IPS-11a (cell line): ENCODE measurements around the gene ANKS3.

Source experiments
- H3K4me3 ChIP-seq: one replicate; pipeline ENCODE4 v1.5.1; 2013; ENCODE audit warnings: low read depth, low read length, control low read depth

ANKS3 gene

DNA sequence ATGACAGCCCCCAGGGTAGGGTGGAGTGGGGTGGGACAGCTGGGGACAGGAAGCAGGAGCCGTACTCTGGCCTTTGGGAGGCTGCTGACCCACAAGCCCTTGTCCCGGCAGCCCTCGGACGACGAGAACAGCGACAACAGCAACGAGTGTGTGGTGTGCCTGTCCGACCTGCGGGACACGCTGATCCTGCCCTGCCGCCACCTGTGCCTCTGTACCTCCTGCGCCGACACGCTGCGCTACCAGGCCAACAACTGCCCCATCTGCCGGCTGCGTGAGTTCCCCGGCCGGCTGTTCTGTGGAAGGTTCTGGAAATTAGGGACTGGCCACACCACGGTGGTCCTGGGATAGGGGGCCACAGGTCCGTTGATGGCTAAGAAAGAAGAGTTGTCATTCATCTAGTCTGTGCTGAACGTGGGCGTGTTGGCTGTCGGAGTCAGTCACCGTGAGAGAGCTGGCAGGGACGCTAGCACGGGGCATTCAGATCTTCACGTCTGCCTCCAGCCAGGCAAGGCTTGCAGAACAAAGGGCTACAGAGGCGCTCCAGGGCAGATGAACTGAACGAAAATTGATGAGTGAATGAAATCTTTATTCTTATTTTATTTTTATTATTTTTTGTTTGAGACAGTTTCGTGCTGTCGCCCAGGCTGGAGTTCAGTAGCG, 60.6 kb downstream of the ANKS3 start:
- no peak overlapping the region for H3K4me3 ChIP-seq

DNA sequence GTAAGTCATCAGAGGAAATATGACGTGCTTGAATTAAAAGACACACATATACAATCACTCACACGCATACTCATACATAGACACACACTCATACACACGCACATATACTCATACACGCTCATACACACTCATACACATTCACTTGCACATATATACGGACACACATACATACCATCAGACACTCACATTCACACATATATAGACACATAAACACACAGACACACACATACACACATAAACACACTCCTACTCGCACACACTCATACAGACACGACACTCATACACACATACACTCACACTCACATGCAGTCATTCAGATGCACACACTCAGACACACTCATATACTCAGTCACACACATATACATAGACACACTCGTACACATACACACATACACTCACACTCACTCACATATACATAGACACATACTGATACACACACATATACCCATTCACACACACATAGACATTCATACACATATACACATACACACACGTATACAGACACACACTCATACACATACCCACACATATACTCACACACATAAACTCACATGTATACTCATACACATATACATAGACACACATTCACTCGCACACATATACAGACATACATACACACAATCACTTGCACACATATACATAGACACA, 65.6 kb downstream of the ANKS3 start:
- H3K4me3 ChIP-seq: no peak overlapping the region

DNA sequence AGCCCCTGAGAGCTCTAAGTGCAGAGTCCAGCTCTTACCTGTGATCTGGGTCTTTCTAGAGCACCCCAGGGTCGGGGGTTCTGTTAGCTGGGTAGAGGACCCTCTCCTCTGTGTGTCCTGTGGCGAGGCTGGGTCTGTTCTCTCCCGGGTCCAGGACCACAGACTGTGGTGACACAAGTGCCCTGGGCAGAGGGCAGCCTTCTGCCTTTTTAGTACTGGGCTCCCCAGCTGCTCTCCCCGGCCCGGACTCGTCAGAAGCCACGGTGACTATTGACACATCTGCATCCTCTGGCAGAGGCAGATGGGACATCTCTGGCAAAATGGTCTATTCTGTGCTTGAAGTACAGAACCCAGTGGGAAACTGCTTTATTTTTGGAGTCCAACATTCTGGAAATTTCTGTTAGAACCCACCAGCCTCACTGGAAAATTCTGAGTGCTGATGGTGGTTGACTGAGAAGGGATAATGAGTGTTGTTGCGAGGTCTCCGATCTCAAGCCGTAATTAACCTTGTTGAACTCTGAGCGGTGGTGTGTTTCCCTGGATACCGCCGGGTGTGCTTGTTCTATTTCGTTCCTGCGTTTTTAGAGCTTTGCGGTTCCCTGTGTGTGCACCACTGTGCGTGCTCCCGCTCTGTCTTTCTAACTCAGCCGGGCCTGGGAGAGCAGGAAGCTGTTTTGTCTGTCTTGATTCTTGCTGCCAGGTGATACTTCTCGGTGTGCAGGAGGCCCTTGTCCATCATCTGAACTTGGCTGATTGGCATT, 66.7 kb downstream of the ANKS3 start:
- no peak overlapping the region for H3K4me3 ChIP-seq

DNA sequence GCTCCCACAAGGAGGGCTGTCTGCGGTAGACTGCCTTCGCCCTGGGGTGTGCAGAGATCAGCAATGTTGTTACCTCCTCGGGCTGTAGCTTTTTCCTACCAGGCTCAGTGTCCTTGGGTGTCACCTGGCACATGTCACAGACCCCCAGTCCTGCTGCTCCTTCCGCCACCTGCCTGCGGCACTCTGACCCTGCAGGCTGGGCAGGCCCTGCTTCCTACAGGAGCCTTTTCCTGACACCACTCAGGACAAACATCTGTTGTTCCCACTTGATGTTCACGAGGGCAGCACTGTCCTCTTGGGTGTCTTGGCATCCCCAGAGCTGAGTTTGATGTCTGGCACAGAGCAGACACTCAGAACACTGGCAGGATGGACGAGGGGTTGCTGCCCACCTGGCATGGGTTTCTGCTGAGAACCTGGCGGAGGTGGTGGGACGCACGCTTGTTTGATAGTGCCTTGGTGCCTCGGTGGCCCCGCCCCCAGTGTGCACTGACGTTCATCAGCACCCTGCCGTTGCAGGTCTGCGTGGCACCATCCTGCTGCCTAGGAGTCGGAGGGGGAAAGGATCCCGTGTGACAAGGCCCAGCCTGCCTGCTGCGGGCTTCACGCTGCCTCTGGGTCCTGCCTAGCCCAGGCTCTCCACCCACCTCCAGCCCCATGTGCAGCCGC, 67.4 kb downstream of the ANKS3 start:
- no peak overlapping the region for H3K4me3 ChIP-seq

DNA sequence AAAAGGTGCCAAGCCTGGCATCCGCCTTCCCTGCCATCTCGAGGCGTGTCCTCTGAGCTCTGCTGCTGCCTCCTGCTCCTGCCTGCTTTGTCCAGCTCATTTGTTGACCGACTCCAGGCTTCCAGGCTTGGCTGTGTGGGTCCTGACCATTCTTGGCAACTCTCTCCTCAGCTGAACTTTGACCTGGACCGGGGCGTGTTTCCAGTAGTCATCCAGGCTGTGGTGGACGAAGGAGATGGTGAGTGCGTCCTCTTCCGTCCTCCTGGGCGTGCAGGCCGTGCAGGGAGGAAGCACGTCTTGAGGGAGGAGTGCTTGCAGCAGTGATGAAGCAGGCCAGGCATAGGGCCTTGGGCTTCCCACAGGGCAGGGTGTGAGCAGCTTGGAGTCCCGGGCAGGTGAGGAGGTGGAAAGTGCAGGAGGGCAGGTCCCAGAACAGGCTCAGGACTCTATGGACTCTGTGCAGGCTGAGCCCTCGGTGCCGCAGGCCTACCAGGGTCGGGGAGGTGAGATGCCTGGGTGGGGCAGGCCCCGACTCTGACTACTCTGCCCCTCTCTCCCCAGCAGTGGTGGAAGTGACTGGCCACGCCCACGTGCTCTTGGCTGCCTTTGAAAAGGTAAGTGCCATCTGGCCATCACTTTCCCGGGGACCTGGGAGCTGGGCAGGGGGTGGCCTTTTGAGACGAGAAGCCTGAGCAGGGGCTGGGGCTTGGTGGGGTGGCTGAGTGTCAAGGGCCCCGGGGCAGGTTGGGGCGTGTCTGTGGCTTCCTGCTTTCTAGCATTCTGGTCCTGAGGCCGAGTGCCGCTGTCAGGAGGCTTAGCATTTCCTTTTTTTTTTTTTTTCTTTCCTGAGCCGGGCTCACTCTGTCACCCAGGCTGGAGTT, 69.3 kb downstream of the ANKS3 start:
- no peak overlapping the region for H3K4me3 ChIP-seq

DNA sequence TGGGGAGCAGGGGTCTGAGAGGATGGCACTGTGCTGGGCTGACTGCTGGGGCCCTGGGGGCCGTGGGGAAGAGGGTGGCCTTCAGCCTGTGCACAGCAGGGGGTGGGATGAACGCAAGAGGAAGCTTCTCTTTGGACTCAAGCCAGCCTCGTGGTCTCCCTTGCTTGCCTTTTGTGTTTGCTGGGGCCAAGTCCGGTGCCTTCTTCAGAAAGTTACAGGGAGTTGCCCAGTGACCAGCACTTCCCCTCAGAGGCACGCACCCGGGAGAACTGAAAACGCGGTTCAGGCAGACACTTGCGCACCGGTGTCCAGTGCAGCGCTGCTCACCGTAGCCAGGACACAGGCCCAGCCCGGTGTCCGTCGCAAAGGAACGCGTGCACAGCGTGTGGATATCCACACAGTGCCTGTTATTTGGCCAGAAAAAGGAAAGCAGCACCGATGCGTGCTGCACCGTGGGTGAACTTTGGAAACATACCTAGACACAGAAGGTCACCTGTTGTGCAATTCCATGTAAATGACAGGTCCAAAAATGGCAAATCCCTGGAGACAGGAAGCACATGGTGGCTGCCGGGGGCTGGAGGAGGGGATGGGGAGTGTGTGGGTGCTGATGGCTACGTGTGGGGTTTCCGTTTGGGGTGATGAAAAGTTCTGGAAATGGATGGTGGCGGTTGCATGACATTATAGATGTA, 70.2 kb downstream of the ANKS3 start:
- H3K4me3 ChIP-seq: no peak overlapping the region

DNA sequence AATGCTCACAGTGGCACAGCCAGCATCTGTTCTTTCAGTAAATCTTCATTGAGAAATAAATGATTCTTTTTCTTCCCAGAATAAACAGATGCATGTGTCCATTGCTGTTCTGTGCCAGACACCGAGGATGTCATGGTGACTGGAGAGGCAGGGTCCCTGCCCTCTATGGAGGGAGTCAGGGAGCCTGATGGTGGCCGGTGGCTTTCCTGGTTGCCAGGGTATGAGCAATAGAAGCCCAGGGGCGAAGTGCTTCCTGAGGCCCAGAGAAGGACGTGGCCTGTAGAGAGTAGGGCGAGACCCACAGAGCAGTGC, 70.7 kb downstream of the ANKS3 start:
- H3K4me3 ChIP-seq: no peak overlapping the region

DNA sequence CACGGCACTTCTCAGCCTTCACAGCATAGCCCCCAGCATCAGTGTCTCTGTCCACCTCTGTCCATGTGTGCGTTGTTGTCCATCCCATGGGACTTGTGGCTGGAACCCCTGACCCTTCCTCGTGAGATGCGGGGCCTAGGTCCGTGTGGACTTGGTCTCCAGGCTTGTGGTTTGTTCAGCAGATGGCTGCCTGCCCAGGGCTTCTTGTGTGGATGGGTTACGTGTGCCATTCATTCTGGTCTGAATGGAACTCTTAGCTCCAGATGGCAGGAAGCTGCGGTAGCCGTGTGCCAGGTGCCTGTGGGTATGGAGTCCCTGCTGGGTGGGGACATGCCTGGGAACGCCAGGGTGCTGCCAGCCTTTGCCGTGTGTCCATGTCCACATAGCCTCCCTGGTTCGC, 72.4 kb downstream of the ANKS3 start:
- H3K4me3 ChIP-seq: no peak overlapping the region

DNA sequence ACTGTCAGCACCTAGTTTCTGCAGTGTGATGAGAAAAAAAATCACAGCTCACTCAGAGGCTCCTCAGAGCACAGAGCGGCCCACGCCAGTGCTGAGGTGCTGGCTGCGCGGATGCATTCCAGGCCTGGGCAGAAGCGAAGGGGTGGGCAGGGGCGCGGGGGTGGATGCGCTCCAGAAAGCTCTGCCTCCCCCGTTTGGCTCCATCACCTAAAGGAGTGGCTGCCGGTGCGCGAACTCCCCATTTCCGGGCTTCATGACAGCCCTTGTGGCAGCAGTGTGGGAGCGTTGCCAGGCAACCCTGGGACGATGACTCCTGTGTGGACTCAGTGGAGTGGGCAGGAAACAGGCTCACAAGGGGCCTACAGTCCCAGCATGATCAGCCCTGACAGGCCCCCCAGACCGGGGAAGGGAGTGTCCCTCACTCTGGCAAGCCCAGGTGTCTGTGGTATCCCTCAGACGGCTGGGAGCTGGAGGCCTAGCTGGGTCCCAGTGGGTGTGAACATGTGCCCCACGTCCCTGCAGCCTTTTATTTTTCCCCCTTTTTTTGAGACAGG, 73.5 kb downstream of the ANKS3 start:
- no peak overlapping the region for H3K4me3 ChIP-seq

DNA sequence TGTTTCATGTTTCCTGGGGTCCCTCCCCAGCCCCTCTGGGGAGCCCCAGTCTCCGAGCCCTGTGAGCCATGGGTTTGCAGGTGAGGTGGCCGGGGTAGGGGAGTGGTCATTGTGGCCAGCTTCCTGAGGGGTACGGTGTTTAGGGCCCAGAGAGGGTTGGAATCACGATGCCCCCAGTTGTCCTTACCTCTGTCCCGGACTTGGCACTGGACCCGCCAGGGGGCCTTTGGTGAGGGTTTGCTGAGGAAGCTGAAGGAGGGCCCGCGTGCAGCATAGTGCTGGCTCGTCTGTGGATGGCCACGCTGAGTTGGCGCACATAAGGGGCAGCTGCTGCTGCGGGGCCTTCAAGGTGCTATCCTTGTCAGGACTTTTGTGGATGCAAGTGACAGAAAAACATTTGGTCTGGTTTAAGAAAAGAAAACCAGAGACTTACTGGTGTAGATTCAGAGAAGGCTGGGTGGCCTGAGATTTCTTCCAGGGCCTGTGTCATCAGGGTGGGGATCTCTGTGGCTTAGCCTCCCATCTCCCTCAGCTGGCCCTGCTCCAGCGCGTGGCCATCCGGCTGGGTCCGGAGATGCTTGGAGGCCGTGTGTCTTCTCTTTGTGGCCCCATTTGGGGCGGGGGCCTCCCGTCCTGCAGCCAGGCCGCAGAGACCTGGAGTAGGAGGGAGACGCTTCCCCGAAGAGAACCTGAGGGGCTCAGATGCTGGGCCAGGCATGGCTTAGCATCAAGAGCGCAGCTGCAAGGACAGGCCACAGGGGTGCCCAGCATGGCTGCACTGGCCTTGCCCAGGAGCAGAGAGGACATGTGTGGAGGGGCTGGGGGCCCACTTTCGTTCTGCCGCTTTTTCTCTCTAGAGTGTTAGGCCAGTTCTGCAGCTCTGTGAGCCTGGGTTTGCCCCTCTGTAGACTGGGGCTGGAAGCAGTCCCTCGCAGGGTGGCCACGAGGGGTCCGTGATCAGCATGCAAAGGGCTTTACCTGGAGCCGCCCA, 74.4 kb downstream of the ANKS3 start:
- H3K4me3 ChIP-seq: no peak overlapping the region

DNA sequence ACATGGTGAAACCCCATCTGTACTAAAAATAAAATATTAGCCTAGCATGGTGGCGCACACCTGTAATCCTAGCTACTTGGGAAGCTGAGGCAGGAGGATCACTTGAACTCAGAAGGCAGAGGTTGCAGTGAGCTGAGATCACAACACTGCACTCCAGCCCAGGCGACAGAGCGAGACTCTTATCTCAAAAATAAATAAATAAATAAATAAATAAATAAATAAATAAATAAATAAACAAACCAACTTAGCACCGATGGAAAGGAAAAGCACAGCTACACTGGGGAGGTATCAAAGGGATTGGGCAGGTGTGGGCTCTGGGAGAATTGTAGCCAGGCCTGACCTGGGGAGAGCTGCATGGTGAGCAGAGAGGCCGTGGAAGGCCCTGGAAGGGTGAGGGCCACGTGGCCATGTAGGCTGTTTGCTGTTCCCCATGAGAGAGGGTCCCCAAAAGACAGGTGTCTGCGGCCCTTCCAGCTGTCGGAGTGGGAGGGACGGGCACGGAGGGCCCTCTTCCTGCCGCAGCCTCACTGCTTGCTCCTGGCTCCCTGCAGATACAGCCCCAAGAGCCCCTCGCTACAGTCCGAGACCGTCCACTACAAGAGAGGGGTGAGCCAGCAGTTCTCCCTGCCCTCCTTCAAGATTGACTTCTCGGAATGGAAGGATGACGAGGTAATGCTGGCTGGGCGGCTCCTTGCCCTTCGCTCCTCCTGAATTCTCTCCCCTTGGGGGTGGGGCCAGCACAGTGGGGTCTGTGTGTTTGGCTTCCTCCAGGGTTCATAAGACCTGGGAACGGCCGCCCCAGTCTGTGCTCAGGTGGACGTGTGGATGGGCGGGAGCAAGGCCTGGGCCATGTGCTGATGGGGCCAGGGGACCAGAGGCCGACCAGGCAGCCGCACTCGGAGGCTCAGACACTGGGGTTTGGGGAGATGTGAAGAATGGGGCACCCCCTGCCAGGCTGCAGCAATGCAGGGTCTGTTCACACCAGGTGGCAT, 77.1 kb downstream of the ANKS3 start:
- H3K4me3 ChIP-seq: no peak overlapping the region

DNA sequence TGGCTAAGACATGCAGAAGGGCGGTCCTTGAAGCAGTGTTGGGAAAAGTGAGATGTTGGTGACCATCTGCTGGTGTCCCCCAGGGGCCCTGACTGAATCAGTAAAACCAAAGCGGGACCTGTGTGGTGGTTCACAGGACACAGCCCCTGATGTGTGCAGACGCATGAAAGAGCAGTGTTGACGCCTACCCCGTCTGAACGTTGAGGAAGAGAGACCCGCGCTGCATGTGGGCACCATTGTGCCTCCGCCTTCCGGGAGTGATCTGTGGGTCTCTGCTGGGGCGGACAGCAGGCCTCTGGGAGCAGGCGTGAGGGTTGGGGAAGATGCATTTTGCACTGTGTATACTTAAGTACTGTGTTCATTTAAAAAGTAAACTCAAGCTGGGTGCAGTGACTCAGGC, 77.8 kb downstream of the ANKS3 start:
- no peak overlapping the region for H3K4me3 ChIP-seq

DNA sequence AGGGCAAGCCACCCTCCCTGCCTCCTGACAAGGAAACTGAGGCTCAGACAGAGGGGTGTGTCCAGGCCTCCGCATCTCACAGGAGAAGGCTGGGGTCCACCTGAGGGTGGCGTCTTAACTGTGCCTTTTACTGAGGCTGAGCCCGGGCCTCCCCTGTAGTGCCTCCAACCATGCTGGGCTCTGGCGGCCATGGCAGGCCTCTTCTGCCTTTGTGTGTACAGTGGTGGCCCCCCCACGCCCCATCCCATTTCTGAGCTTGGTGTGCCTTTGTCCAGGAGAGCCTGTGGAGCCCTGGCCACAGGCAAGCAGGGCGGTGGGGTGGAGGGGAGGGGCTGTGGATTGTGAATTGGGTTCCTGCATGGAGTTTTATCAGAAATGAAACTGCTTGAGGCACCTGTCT, 78.3 kb downstream of the ANKS3 start:
- H3K4me3 ChIP-seq: no peak overlapping the region

DNA sequence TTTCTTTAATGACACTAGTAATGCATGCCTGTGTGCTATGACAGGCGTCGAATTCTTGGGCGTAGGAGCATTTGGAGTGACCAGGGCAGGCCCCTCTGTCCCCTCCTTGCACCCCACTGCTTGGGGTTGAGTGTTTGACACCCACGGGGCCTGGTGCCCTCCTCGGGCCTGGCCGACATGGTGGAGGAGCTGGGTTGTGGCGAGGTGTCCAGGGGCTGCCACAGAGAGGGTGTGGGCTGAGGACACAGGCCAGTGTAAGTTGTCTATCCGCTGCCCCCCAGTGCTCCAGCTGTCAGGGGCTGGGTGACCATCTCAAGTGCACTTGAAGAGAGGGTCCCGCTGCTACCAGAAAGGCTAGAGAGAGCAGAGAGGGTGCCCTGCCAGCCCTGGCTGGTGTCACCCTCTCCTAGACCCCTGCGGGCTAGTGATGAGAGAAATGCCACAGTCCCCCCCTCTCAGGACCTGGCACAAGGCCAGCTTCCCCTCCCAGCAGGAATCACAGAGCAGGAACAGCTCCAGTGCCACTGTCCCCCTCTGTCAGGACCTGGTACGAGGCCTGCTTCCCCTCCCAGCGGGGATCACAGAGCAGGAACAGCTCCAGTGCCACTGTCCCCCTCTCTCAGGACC, 79.0 kb downstream of the ANKS3 start:
- no peak overlapping the region for H3K4me3 ChIP-seq

DNA sequence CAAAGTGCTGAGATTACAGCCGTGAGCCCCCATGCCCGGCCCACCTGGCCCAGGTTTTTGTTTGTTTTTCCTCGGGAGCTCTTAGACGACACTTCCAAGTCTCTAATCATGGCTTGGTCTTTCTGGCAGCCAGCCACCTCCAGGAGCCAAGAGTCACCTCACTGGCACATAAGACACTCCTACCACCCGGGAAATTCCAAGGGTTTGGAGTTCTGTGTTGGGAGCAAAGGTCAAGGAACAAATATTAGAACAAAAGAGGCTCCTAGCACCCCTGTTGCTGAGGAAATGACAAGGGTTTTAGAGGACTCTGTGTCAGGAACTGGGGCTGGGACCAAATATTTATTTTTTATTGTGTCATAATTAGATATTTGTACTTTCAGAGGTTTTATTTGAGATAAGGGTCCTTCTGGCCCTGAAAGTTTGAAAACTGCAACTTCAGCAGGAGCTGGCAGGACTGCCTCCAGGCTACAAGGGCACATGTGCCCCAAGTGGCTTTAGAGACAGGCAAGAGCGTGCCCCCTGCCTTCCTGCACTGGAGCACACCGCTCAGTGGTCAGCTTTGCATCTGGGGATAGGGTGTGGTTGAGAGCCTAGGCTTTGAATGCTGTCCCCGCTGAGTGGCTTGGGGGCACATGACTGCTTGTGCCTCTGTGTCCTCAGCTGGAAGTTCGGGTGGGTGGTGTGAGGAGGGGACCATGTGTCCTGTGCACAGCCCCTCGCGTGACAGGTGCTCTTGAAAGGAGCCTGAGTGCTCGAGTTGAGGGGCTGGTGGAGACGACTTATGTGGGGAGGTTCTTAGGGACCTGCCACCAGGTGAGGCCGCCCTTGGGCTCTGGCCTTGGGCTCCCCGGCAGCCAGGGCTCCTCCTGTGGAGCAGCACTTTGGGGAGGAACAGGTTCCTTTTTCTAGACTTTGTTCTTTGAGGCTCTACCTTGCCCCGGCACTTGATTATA, 79.8 kb downstream of the ANKS3 start:
- no peak overlapping the region for H3K4me3 ChIP-seq

DNA sequence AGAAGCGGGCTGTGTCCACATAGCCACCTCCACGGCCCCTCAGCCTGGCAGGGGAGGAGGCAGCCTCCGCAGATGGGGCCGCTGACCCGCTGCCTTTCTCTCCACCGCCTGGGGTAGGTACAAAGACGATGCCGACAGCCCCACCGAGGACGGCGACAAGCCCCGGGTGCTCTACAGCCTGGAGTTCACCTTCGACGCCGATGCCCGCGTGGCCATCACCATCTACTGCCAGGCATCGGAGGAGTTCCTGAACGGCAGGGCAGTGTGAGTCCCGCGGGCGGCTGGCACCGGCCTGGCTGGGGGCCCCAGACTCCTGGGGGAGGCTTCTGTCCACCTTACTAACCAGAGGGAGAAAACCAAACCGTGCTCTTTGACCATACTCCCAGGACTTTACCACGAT, 81.5 kb downstream of the ANKS3 start:
- H3K4me3 ChIP-seq: no peak overlapping the region
